H1 (cell line): ENCODE results near the gene RESP18.

Experiments
- CBX5 ChIP-seq: fragments of 300-800, 300-1000 bp; sonication (generic); IDR thresholded peaks from 2 replicates; pipeline ENCODE4 v1.7.1; 2016; ENCODE audit warnings: antibody characterized with exemption, low read length, low read depth
- CHD1 ChIP-seq: IDR thresholded peaks from 2 replicates; pipeline ENCODE4 v1.6.1; 2012; ENCODE audit warnings: low read depth, low read length, improper control_type of control experiment
- E2F6 ChIP-seq: IDR thresholded peaks from 2 replicates; pipeline ENCODE4 v1.6.1; 2012; ENCODE audit warnings: inconsistent platforms
- EP300 ChIP-seq, 2 experiments: IDR thresholded peaks; 1 replicate in 1 of 2; 2 replicates in 1 of 2; pipeline ENCODE4 v1.6.1; 2011 to 2012; ENCODE audit warnings: low read depth in 2 of 2, low read length in 2 of 2, mild to moderate bottlenecking in 2 of 2, borderline replicate concordance in 1 of 2, inconsistent platforms in 1 of 2, moderate library complexity in 1 of 2
- GTF2F1 ChIP-seq: IDR thresholded peaks from 2 replicates; pipeline ENCODE4 v1.6.1; 2012; ENCODE audit warnings: low read depth, low read length, improper control_type of control experiment, borderline replicate concordance
- JUN ChIP-seq: IDR thresholded peaks from 2 replicates; pipeline ENCODE4 v1.6.1; 2011; ENCODE audit warnings: low read depth, mild to moderate bottlenecking, improper control_type of control experiment, low read length
- POLR2A ChIP-seq, 2 experiments: IDR thresholded peaks; 1 replicate in 1 of 2; 2 replicates in 1 of 2; pipeline ENCODE4 v1.6.1; 2011; ENCODE audit warnings: low read depth in 2 of 2, low read length in 2 of 2, mild to moderate bottlenecking in 2 of 2; ENCODE audit errors: control extremely low read depth in 1 of 2
- POLR2AphosphoS5 ChIP-seq: IDR thresholded peaks from 2 replicates; pipeline ENCODE4 v1.6.1; 2011; ENCODE audit warnings: low read depth, low read length
- SP4 ChIP-seq: IDR thresholded peaks from 2 replicates; pipeline ENCODE4 v1.6.1; 2012; ENCODE audit warnings: low read length, inconsistent platforms
- TAF1 ChIP-seq: IDR thresholded peaks from 2 replicates; pipeline ENCODE4 v1.6.1; 2011; ENCODE audit warnings: mild to moderate bottlenecking, low read depth, low read length
- TCF12 ChIP-seq: IDR thresholded peaks from 2 replicates; pipeline ENCODE4 v1.6.1; 2011; ENCODE audit warnings: low read depth, mild to moderate bottlenecking, low read length
- ZNF274 ChIP-seq: IDR thresholded peaks from 2 replicates; pipeline ENCODE4 v1.7.0; 2012; ENCODE audit warnings: low read length, borderline replicate concordance; ENCODE audit errors: extremely low read depth
- TF ChIP-seq, protein P1 (sequence below): IDR thresholded peaks from 2 replicates; pipeline ENCODE4 v1.6.1; 2012; ENCODE audit warnings: inconsistent platforms
- TF ChIP-seq, protein P2 (sequence below), 3 experiments: IDR thresholded peaks; 1 replicate in 2 of 3; 2 replicates in 1 of 3; pipeline versions ENCODE4 v1.5.1 to v1.6.1; 2011; ENCODE audit warnings: low read length in 3 of 3, mild to moderate bottlenecking in 3 of 3, inconsistent platforms in 2 of 3, low read depth in 1 of 3, moderate library complexity in 1 of 3; ENCODE audit not compliant: insufficient read depth in 1 of 3; ENCODE audit errors: control extremely low read depth in 1 of 3

GRCh38 chr2:219290381-219291171, 42.0 kb downstream of the RESP18 start:
- TF ChIP-seq, protein P1, sequence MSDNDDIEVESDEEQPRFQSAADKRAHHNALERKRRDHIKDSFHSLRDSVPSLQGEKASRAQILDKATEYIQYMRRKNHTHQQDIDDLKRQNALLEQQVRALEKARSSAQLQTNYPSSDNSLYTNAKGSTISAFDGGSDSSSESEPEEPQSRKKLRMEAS: no peak
- no peak for TF ChIP-seq TCF12
- TF ChIP-seq, protein P2, sequence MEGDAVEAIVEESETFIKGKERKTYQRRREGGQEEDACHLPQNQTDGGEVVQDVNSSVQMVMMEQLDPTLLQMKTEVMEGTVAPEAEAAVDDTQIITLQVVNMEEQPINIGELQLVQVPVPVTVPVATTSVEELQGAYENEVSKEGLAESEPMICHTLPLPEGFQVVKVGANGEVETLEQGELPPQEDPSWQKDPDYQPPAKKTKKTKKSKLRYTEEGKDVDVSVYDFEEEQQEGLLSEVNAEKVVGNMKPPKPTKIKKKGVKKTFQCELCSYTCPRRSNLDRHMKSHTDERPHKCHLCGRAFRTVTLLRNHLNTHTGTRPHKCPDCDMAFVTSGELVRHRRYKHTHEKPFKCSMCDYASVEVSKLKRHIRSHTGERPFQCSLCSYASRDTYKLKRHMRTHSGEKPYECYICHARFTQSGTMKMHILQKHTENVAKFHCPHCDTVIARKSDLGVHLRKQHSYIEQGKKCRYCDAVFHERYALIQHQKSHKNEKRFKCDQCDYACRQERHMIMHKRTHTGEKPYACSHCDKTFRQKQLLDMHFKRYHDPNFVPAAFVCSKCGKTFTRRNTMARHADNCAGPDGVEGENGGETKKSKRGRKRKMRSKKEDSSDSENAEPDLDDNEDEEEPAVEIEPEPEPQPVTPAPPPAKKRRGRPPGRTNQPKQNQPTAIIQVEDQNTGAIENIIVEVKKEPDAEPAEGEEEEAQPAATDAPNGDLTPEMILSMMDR (IDR thresholded peaks at IDR 0.05; ENCODE audit: control extremely low read depth in 1 of 3, insufficient read depth in 1 of 3, low read depth in 1 of 3, low read length in 3 of 3): no peak
- TF ChIP-seq POLR2A (IDR thresholded peaks at IDR 0.05; ENCODE audit: control extremely low read depth in 1 of 2, low read depth in 2 of 2, low read length in 2 of 2): no peak
- TF ChIP-seq POLR2AphosphoS5: no peak
- no peak for TF ChIP-seq ZNF274
- no peak for TF ChIP-seq GTF2F1
- no peak for TF ChIP-seq TAF1
- TF ChIP-seq SP4: no peak
- TF ChIP-seq EP300 (IDR thresholded peaks at IDR 0.05; ENCODE audit: borderline replicate concordance in 1 of 2, low read depth in 2 of 2, low read length in 2 of 2): no peak
- no peak for TF ChIP-seq E2F6
- TF ChIP-seq CBX5: no peak
- TF ChIP-seq CHD1: no peak
- TF ChIP-seq JUN: no peak
